Neural crest cell (in vitro differentiated cells): ENCODE data around the gene CACNA1A. TPM values are rescaled to one million over a fixed set of nuclear protein-coding genes. Genes with fewer than 3 reads are reported as not detected.

Experiments used
- DNase-seq: peaks from one replicate; pipeline ENCODE4 v3.0.0; 2021; ENCODE audit warnings: low read depth, mixed read lengths, low spot score
- H3K27ac Mint-ChIP-seq: one replicate; pipeline ENCODE4 v1.8.0; 2021; ENCODE audit warnings: mild to moderate bottlenecking, mixed read lengths; ENCODE audit not compliant: unreplicated experiment
- H3K27me3 Mint-ChIP-seq: 2 replicates; pipeline ENCODE4 v1.8.0; 2021; ENCODE audit warnings: low read depth, mild to moderate bottlenecking, mixed read lengths
- H3K36me3 Mint-ChIP-seq: 2 replicates; pipeline ENCODE4 v1.8.0; 2021; ENCODE audit warnings: low read depth, mild to moderate bottlenecking, mixed read lengths
- H3K4me1 Mint-ChIP-seq: 2 replicates; pipeline ENCODE4 v1.8.0; 2021; ENCODE audit warnings: mixed read lengths
- H3K4me3 Mint-ChIP-seq: one replicate; pipeline ENCODE4 v1.8.0; 2021; ENCODE audit warnings: mild to moderate bottlenecking, mixed read lengths
- H3K9me3 Mint-ChIP-seq: 2 replicates; pipeline ENCODE4 v1.8.0; 2021; ENCODE audit warnings: mixed read lengths
- total RNA-seq: library from RNA; stranded (reverse); gene quantifications from 2 replicates; pipeline ENCODE4 v1.2.1, GENCODE V29; 2021
- TF ChIP-seq, protein P1 (sequence below): fragments of 200-600 bp; sonication (generic); conservative IDR thresholded peaks from 2 replicates; pipeline ENCODE4 v1.5.0; 2021; ENCODE audit warnings: antibody characterized with exemption, mild to moderate bottlenecking

Gene CACNA1A
- total RNA-seq, 1 donor from 2014 or later = 2.8 TPM

DNA sequence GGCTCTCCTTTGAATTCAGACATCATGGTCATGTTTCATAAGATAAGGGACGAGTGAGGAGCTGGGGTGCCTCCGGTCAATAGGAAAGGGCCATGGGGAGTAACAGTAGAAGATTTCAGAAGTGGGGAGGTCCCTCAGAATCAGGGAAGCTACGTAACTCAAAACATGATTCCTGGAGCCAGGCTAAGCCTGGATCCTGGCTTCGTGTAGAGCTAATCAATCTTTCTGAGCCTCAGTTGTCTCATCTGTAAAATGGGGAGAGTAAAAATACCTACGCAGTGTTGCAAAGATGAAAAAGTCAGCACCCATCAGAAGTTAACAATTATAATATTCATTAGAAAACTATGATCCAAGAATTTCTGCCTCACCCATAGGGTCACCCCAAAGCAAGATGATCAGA lies 106.5 kb downstream of the CACNA1A start:
- no peak overlapping the region for H3K4me3 Mint-ChIP-seq
- TF ChIP-seq, protein P1, sequence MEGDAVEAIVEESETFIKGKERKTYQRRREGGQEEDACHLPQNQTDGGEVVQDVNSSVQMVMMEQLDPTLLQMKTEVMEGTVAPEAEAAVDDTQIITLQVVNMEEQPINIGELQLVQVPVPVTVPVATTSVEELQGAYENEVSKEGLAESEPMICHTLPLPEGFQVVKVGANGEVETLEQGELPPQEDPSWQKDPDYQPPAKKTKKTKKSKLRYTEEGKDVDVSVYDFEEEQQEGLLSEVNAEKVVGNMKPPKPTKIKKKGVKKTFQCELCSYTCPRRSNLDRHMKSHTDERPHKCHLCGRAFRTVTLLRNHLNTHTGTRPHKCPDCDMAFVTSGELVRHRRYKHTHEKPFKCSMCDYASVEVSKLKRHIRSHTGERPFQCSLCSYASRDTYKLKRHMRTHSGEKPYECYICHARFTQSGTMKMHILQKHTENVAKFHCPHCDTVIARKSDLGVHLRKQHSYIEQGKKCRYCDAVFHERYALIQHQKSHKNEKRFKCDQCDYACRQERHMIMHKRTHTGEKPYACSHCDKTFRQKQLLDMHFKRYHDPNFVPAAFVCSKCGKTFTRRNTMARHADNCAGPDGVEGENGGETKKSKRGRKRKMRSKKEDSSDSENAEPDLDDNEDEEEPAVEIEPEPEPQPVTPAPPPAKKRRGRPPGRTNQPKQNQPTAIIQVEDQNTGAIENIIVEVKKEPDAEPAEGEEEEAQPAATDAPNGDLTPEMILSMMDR = no peak
- no peak for DNase-seq
- H3K4me1 Mint-ChIP-seq = peaks cover 8% of the 10 kb centered on the region
- H3K27ac Mint-ChIP-seq = no peak overlapping the region
- H3K9me3 Mint-ChIP-seq = peaks cover 8% of the 10 kb centered on the region
- peaks cover 12% of the 10 kb centered on the region for H3K27me3 Mint-ChIP-seq
- no peaks in the 10 kb centered on the region for H3K36me3 Mint-ChIP-seq

DNA sequence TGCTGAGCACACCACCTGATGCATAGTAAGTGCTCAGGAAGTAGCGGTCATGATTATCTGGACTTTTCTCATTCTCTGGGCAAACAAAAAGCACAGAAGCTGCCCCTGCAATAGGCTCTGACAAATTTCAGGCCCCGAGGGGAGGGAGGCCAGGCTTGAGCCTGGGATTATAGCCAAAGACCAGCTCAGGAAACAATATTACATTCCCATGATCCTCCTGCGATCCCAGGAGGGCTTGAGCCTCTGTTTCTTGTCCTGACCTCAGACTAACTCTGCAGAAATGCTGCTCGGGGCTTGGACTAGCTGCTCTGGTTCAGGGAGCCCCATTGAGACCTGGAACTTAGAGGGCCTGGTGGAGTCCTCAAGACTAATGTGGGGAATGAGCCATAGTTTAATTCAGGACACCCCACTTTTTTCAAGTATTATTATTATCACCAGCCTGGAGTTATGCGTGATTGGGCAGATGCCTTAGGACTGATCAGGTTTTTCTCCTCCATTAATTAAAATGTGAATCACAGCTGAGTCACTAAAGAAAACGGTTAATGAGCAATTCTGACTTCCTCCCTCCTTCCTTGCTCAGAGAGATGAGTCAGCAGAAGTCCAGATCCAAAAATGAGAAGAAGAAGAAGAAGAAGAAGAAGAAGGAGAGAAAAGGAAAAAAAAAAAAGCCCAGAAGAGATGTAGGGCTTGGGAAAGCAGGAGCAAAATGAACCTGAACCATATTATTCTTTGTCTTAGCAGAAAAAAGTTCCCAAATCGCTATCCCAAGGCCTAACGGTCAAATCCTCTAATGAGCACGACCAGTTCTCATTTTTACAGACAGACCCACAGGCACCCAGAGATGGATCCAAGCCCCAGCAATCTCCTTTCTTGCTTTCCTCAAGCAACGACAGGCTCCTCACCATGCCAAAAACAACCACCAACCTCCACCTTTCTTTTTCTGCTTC lies 107.2 kb downstream of the CACNA1A start:
- Mint-ChIP-seq H3K36me3 (no peaks in the 10 kb centered on the region), H3K27ac (no peak overlapping the region), H3K4me1 (peaks cover 8% of the 10 kb centered on the region), H3K4me3 (no peak overlapping the region), H3K9me3 (peaks cover 8% of the 10 kb centered on the region), H3K27me3 (peaks cover 17% of the 10 kb centered on the region)
- no peak for DNase-seq
- TF ChIP-seq, protein P1 = no peak

DNA sequence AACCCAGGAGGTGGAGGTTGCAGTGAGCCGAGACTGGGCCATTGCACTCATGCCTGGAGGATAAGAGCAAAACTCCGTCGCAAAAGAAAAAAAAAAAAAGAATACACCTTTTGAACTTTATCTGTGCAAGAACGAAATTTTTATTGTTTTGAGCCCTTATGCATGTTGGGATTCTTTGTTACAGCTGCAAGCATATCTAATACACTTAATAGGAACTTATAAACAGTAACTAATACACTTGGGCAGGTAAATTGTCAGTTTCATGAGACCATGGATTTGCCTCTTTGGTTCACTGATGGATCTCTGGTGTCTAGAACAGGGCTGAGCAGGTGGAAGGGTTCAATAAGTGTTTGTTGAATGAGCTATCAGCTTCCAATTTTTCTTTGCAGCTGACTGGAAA lies 108.1 kb downstream of the CACNA1A start:
- no peak for DNase-seq
- Mint-ChIP-seq H3K9me3 (peaks cover 8% of the 10 kb centered on the region), H3K27me3 (peaks cover 26% of the 10 kb centered on the region), H3K4me1 (peaks cover 8% of the 10 kb centered on the region), H3K27ac (no peak overlapping the region), H3K36me3 (no peaks in the 10 kb centered on the region), H3K4me3 (no peak overlapping the region)
- TF ChIP-seq, protein P1 = no peak

DNA sequence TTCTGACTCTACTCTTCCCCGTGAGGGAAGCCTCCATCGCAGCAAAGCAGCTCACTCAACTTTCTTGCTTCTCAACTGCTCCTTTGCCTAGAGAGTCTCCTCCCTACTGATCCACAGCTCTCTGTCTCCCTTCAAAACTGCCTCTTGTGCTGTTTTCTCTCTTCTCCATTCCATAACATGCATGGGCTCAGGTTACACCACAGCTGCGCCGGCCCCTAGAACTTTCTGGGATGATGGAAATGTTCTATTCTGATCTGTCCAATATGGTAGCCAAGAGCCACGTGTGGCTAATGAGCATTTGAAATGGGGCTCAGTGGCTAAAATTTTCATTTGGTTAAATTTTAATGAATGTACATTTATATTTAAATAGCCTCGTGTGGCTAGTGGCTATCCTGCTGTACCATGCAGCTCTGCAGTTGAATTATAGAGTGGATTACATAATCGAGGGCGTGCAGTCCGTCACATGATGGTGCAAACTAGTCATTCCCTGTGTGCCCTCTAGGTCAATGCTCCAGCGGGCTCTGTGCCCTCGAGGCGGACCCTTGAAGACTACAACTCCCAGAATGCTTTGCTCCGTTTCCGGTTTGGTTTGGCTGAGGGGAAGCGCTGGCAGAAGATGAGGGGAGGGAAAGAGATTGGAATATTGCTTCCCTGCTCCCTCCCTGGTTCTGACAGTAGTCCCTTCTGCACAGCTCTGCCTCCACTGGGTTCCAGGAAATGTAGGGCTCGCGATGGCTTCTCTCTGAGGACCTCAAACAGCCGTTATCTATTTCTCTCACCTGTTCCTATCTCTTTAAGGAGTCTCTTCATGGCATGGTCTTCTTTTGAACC lies 109.8 kb downstream of the CACNA1A start:
- Mint-ChIP-seq H3K9me3 (peaks cover 3% of the 10 kb centered on the region), H3K36me3 (no peaks in the 10 kb centered on the region), H3K4me3 (no peak overlapping the region), H3K4me1 (peaks cover 8% of the 10 kb centered on the region), H3K27me3 (peaks cover 42% of the 10 kb centered on the region), H3K27ac (no peak overlapping the region)
- TF ChIP-seq, protein P1 = no peak
- DNase-seq = peak; percentile 64

DNA sequence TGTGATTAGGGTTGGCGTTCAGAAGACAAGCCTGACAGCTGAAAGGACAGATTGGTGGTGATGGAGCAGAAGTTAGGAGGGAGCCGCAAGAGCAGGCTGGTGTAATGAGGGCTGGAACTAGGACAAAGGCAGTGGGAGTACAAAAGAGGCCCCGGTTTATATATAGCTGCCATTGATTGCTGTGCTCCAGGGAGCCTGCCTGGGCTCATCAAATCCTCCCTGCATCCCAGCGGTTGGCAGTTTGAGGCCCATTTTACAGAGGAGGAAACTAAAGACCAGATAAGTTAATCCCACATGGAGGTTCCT lies 123.7 kb downstream of the CACNA1A start:
- no peak for DNase-seq
- H3K4me1 Mint-ChIP-seq = no peaks in the 10 kb centered on the region
- H3K36me3 Mint-ChIP-seq = no peaks in the 10 kb centered on the region
- H3K9me3 Mint-ChIP-seq = no peaks in the 10 kb centered on the region
- H3K27ac Mint-ChIP-seq = no peak overlapping the region
- H3K4me3 Mint-ChIP-seq = no peak overlapping the region
- peaks cover 10% of the 10 kb centered on the region for H3K27me3 Mint-ChIP-seq
- TF ChIP-seq, protein P1 = no peak
